Measurements from ENCODE around the gene RAPGEF2. TPM values are rescaled to one million over a fixed set of nuclear protein-coding genes. Genes with fewer than 3 reads are reported as not detected.

RAPGEF2 gene
- total and polyA plus RNA-seq, 9 of the 15 experiments (the other 6 are each of a cell fraction or from before 2014, with no cell fraction given): 3.1 to 32.6 (median 23.1) TPM

DNA sequence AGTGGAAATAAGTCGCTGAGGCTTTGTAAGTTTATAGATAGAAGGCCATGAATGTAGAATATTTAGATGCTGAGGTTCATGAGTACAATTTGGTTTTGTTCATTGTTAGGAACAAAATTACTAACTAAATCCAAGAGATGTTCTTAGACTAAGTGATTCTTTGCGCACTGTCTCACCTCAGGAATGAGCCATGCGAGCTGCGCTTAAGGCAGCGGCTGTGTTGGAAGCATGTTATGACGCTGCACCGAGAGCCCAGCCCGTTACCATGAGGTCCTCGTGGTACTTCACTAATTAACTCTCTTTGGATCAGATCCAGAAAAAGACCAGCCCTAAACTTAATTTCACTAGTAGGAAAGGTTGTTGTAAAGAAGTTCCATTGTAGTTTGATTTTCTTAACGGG, 166.2 kb downstream of the RAPGEF2 start (continued):
- TF ChIP-seq, protein P1, sequence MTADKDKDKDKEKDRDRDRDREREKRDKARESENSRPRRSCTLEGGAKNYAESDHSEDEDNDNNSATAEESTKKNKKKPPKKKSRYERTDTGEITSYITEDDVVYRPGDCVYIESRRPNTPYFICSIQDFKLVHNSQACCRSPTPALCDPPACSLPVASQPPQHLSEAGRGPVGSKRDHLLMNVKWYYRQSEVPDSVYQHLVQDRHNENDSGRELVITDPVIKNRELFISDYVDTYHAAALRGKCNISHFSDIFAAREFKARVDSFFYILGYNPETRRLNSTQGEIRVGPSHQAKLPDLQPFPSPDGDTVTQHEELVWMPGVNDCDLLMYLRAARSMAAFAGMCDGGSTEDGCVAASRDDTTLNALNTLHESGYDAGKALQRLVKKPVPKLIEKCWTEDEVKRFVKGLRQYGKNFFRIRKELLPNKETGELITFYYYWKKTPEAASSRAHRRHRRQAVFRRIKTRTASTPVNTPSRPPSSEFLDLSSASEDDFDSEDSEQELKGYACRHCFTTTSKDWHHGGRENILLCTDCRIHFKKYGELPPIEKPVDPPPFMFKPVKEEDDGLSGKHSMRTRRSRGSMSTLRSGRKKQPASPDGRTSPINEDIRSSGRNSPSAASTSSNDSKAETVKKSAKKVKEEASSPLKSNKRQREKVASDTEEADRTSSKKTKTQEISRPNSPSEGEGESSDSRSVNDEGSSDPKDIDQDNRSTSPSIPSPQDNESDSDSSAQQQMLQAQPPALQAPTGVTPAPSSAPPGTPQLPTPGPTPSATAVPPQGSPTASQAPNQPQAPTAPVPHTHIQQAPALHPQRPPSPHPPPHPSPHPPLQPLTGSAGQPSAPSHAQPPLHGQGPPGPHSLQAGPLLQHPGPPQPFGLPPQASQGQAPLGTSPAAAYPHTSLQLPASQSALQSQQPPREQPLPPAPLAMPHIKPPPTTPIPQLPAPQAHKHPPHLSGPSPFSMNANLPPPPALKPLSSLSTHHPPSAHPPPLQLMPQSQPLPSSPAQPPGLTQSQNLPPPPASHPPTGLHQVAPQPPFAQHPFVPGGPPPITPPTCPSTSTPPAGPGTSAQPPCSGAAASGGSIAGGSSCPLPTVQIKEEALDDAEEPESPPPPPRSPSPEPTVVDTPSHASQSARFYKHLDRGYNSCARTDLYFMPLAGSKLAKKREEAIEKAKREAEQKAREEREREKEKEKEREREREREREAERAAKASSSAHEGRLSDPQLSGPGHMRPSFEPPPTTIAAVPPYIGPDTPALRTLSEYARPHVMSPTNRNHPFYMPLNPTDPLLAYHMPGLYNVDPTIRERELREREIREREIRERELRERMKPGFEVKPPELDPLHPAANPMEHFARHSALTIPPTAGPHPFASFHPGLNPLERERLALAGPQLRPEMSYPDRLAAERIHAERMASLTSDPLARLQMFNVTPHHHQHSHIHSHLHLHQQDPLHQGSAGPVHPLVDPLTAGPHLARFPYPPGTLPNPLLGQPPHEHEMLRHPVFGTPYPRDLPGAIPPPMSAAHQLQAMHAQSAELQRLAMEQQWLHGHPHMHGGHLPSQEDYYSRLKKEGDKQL (CRISPR knock-in tag; IDR thresholded peaks at IDR 0.05; ENCODE audit: borderline replicate concordance): no peak
- TF ChIP-seq DMBX1 (CRISPR knock-in tag; IDR thresholded peaks at IDR 0.05; ENCODE audit: borderline replicate concordance) (no peak), MEF2D (tag; conservative IDR thresholded peaks at IDR 0.05; ENCODE audit: low read depth) (no peak)
- TF ChIP-seq, protein P2, sequence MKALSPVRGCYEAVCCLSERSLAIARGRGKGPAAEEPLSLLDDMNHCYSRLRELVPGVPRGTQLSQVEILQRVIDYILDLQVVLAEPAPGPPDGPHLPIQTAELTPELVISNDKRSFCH (CRISPR knock-in tag; IDR thresholded peaks at IDR 0.05): no peak
- TF ChIP-seq, protein P2 (tag; IDR thresholded peaks at IDR 0.05): no peak

DNA sequence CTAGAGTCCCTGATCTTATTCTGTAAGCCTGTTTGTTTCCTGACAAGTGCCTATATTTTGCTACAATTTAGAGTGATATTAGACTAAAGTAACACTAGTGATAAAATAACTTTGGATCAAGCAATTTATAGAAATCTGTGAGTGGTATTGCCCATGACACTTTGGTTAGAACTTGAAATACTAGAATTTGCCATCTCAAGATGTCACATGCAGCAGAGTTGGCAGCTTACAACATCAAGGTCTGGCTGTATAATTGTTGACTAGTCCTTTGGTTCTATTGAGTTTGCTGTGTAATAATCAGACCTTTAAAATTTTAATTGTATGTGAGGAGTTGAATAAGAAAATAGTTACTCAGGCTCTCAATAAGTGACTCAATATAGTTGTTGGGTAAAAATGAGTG, 167.1 kb downstream of the RAPGEF2 start:
- DNase-seq (ENCODE audit: extremely low read depth in 1 of 4, low spot score in 3 of 4) (no peak), ATAC-seq (no peak), FAIRE-seq (no peak)
- no peaks in the 10 kb centered on the region for H4K20me1 ChIP-seq (replicated peaks; ENCODE audit: control insufficient read depth, insufficient read depth, low read length)
- H3K36me3 ChIP-seq (ENCODE audit: control insufficient read depth, insufficient read depth, low read length): no peaks in the 10 kb centered on the region; the same call in 2 of the 3 replicates
- no peak overlapping the region for H3K4me3 ChIP-seq
- POLR2A ChIA-PET: no interaction called here
- no peaks in the 10 kb centered on the region for H3K79me2 ChIP-seq (ENCODE audit: control insufficient read depth, insufficient read depth, low read length)
- intact Hi-C loops (cut with micrococcal nuclease): no loop called here
- no peak overlapping the region for H2AFZ ChIP-seq (ENCODE audit: low read depth, low read length)
- in situ Hi-C loops (cut with MboI): no loop called here
- no peak overlapping the region for H3K27ac ChIP-seq (ENCODE audit: extremely low read depth, low read depth, low read length)
- no peak overlapping the region for H3K9ac ChIP-seq (ENCODE audit: insufficient read depth in 1 of 2, low read depth in 2 of 2, low read length in 2 of 2)
- CTCF ChIA-PET (ENCODE audit: low intra/inter-chr PET ratio): no interaction called here
- H3K9me3 ChIP-seq (replicated peaks; ENCODE audit: control insufficient read depth, insufficient read depth, low read depth, low read length): no peaks in the 10 kb centered on the region
- no peak overlapping the region for H3K4me2 ChIP-seq (ENCODE audit: insufficient read depth, low read length)
- H3K27me3 ChIP-seq (ENCODE audit: control insufficient read depth in 2 of 2, insufficient read depth in 2 of 2, low read length in 2 of 2): no peaks in the 10 kb centered on the region
- no peaks in the 10 kb centered on the region for H3K9me1 ChIP-seq (ENCODE audit: control insufficient read depth, insufficient read depth, low read length)
- BruUV-seq (replicated peaks): no TSS peak
- H3K4me1 ChIP-seq (replicated peaks in 1 of 2; ENCODE audit: control insufficient read depth in 2 of 2, insufficient read depth in 2 of 2, low read length in 2 of 2): peaks cover 0 to 3% of the 10 kb centered on the region in 2 experiments; a peak in 2 of 5 replicates
- no peak for TF ChIP-seq ARHGAP35 (IDR thresholded peaks at IDR 0.05; ENCODE audit: partially characterized antibody)
- TF ChIP-seq SMARCA5 (IDR thresholded peaks at IDR 0.05): no peak
- TF ChIP-seq ZNF436 (CRISPR knock-in tag; IDR thresholded peaks at IDR 0.05): no peak
- TF ChIP-seq NCOR1 (IDR thresholded peaks at IDR 0.05): no peak
- TF ChIP-seq SREBF2 (CRISPR knock-in tag; IDR thresholded peaks at IDR 0.05): no peak
- TF ChIP-seq CREM (IDR thresholded peaks at IDR 0.05; ENCODE audit: low read depth): no peak
- no peak for TF ChIP-seq SAP30 (IDR thresholded peaks at IDR 0.05; ENCODE audit: borderline replicate concordance, insufficient read depth, low read depth, low read length, poor library complexity, severe bottlenecking)
- TF ChIP-seq SUPT5H (IDR thresholded peaks at IDR 0.05): no peak
- TF ChIP-seq CHD1 (IDR thresholded peaks at IDR 0.05; ENCODE audit: low read length): no peak
- no peak for TF ChIP-seq ARID2 (IDR thresholded peaks at IDR 0.05)
- no peak for TF ChIP-seq ZNF764 (CRISPR knock-in tag; IDR thresholded peaks at IDR 0.05; ENCODE audit: low read depth)
- no peak for TF ChIP-seq MAZ (CRISPR knock-in tag; conservative IDR thresholded peaks at IDR 0.05 in 1 of 2, IDR thresholded peaks at IDR 0.05 in 1 of 2)
- no peak for TF ChIP-seq MXI1 (IDR thresholded peaks at IDR 0.05; ENCODE audit: low read depth, low read length)
